ENCODE measurements around the gene MTFR1L.

GRCh38 chr1:25837262-25837875 lies 17.6 kb downstream of the MTFR1L start:
- TF ChIP-seq GATA2 (IDR thresholded peaks at IDR 0.05; ENCODE audit: low read depth, low read length), result no peak
- TF ChIP-seq GATA3 (IDR thresholded peaks at IDR 0.05; ENCODE audit: low read depth, low read length), result no peak

Data from SH-SY5Y (cell line).